BE2C (cell line): ENCODE data around the gene CDC34.

Experiments
- DNase-seq: peaks from one replicate; pipeline ENCODE4 v3.0.0-alpha.2; 2020
- H3K27me3 ChIP-seq: fragments of 250-450 bp; sonication (Bioruptor Pico); 2 replicates; pipeline ENCODE4 v1.5.1; 2020; ENCODE audit warnings: mild to moderate bottlenecking
- H3K36me3 ChIP-seq: fragments of 250-450 bp; sonication (Bioruptor Pico); 2 replicates; pipeline ENCODE4 v1.5.1; 2020; ENCODE audit warnings: mild to moderate bottlenecking
- H3K4me1 ChIP-seq: fragments of 250-450 bp; sonication (Bioruptor Pico); 2 replicates; pipeline ENCODE4 v1.5.1; 2020
- H3K4me3 ChIP-seq: 2 replicates; pipeline ENCODE4 v1.5.1; 2011; ENCODE audit warnings: low read depth, low read length
- H3K9me3 ChIP-seq: fragments of 250-450 bp; sonication (Bioruptor Pico); 2 replicates; pipeline ENCODE4 v1.5.1; 2020
- CTCF ChIP-seq: IDR thresholded peaks from 2 replicates; pipeline ENCODE4 v1.5.1; 2012; ENCODE audit warnings: mild to moderate bottlenecking, low read depth, low read length

CDC34 gene

GRCh38 chr19:547836-548720, 16.5 kb downstream of the CDC34 start:
- DNase-seq = no peak
- no peak for TF ChIP-seq CTCF
- Histone ChIP-seq H3K27me3 (no peaks in the 10 kb centered on the region), H3K9me3 (no peaks in the 10 kb centered on the region), H3K36me3 (no peaks in the 10 kb centered on the region), H3K4me3 (no peak overlapping the region), H3K4me1 (no peaks in the 10 kb centered on the region)

GRCh38 chr19:548886-549830, 17.6 kb downstream of the CDC34 start:
- no peak overlapping the region for H3K4me3 ChIP-seq
- H3K27me3 ChIP-seq = no peaks in the 10 kb centered on the region
- TF ChIP-seq CTCF = no peak
- no peaks in the 10 kb centered on the region for H3K36me3 ChIP-seq
- DNase-seq = no peak
- no peaks in the 10 kb centered on the region for H3K9me3 ChIP-seq
- H3K4me1 ChIP-seq = no peaks in the 10 kb centered on the region

GRCh38 chr19:554817-555216, 23.3 kb downstream of the CDC34 start:
- no peak for TF ChIP-seq CTCF
- no peak overlapping the region for H3K4me3 ChIP-seq
- no peaks in the 10 kb centered on the region for H3K27me3 ChIP-seq
- no peaks in the 10 kb centered on the region for H3K4me1 ChIP-seq
- no peaks in the 10 kb centered on the region for H3K36me3 ChIP-seq
- no peaks in the 10 kb centered on the region for H3K9me3 ChIP-seq
- DNase-seq = no peak

- DNase-seq = no peak
- H3K4me1 ChIP-seq = no peaks in the 10 kb centered on the region
- TF ChIP-seq CTCF = no peak
Measured at GRCh38 chr19:555474-555808, 23.9 kb downstream of the CDC34 start.

GRCh38 chr19:556611-557382, 25.2 kb downstream of the CDC34 start:
- no peaks in the 10 kb centered on the region for H3K4me1 ChIP-seq
- no peaks in the 10 kb centered on the region for H3K9me3 ChIP-seq
- H3K36me3 ChIP-seq = no peaks in the 10 kb centered on the region
- no peak overlapping the region for H3K4me3 ChIP-seq
- no peak for TF ChIP-seq CTCF
- no peaks in the 10 kb centered on the region for H3K27me3 ChIP-seq
- no peak for DNase-seq

More at GRCh38 chr19:555474-555808, 23.9 kb downstream of the CDC34 start:
- Histone ChIP-seq H3K36me3 (no peaks in the 10 kb centered on the region), H3K27me3 (no peaks in the 10 kb centered on the region), H3K9me3 (no peaks in the 10 kb centered on the region), H3K4me3 (no peak overlapping the region)
